HepG2 (cell line): ENCODE data around the gene EFNA4. TPM values are rescaled to one million over a fixed set of nuclear protein-coding genes. Genes with fewer than 3 reads are reported as not detected.

Source experiments
- ARNT2 ChIP-seq: sonication (generic); formaldehyde crosslinking; IDR thresholded peaks from 2 replicates; pipeline ENCODE4 v1.8.0; 2022; ENCODE audit warnings: mild to moderate bottlenecking, low read depth, missing genetic modification reagents, moderate library complexity
- CEBPB ChIP-seq: IDR thresholded peaks from 2 replicates; pipeline ENCODE4 v1.6.1; 2011; ENCODE audit warnings: low read depth, low read length, improper control_type of control experiment, borderline replicate concordance
- CSRNP2 ChIP-seq: sonication (generic); formaldehyde crosslinking; conservative IDR thresholded peaks from 2 replicates; pipeline ENCODE4 v1.8.0; 2022; ENCODE audit warnings: low read depth, missing genetic modification reagents
- GABPB1 ChIP-seq: IDR thresholded peaks from 2 replicates; pipeline ENCODE4 v1.6.1; 2016; ENCODE audit warnings: mild to moderate bottlenecking, missing genetic modification reagents, moderate library complexity, missing compliant biosample characterization
- HCFC1 ChIP-seq: fragments of 150-350 bp; IDR thresholded peaks from 2 replicates; pipeline ENCODE4 v1.6.1; 2014; ENCODE audit warnings: low read depth, low read length
- HNRNPK ChIP-seq: fragments of 200-400 bp; formaldehyde crosslinking; IDR thresholded peaks from 2 replicates; pipeline ENCODE4 v1.6.1; 2018; ENCODE audit warnings: low read length, low read depth, moderate library complexity, mild to moderate bottlenecking; ENCODE audit not compliant: poor library complexity, severe bottlenecking
- KAT8 ChIP-seq: IDR thresholded peaks from 2 replicates; pipeline ENCODE4 v1.6.1; 2016; ENCODE audit warnings: missing genetic modification reagents, missing compliant biosample characterization
- MIER3 ChIP-seq: IDR thresholded peaks from 2 replicates; pipeline ENCODE4 v1.6.1; 2016; ENCODE audit warnings: missing compliant biosample characterization, borderline replicate concordance
- MYC ChIP-seq: sonication (generic); formaldehyde crosslinking; IDR thresholded peaks from 2 replicates; pipeline ENCODE4 v1.9.0; 2021; ENCODE audit warnings: missing genetic modification reagents, borderline replicate concordance
- NCOR1 ChIP-seq: fragments of 200-600 bp; sonication (generic); IDR thresholded peaks from 2 replicates; pipeline ENCODE4 v1.7.0; 2017; ENCODE audit warnings: antibody characterized with exemption, low read length, borderline replicate concordance
- RFX3 ChIP-seq: IDR thresholded peaks from 2 replicates; pipeline ENCODE4 v1.6.1; 2016; ENCODE audit warnings: missing biosample characterization, missing genetic modification reagents
- SMC3 ChIP-seq: IDR thresholded peaks from 2 replicates; pipeline ENCODE4 v1.6.1; 2011; ENCODE audit warnings: low read length, improper control_type of control experiment
- SNAPC4 ChIP-seq: sonication (generic); formaldehyde crosslinking; IDR thresholded peaks from 2 replicates; pipeline ENCODE4 v1.4.0; 2020; ENCODE audit warnings: mild to moderate bottlenecking, missing genetic modification reagents
- SRSF4 ChIP-seq: fragments of 200-400 bp; formaldehyde crosslinking; IDR thresholded peaks from one replicate; pipeline ENCODE4 v1.6.1; 2018; ENCODE audit warnings: mild to moderate bottlenecking, low read depth, low read length, moderate library complexity; ENCODE audit not compliant: poor library complexity, severe bottlenecking
- ZBTB7B ChIP-seq: sonication (generic); formaldehyde crosslinking; IDR thresholded peaks from 2 replicates; pipeline ENCODE4 v1.4.0; 2020; ENCODE audit warnings: missing genetic modification reagents
- ZFP62 ChIP-seq: sonication (generic); formaldehyde crosslinking; IDR thresholded peaks from 2 replicates; pipeline ENCODE4 v1.4.0; 2020; ENCODE audit warnings: missing genetic modification reagents
- ZNF292 ChIP-seq: sonication (generic); formaldehyde crosslinking; IDR thresholded peaks from 2 replicates; pipeline ENCODE4 v1.8.1; 2022; ENCODE audit warnings: mild to moderate bottlenecking, low read depth, missing genetic modification reagents, borderline replicate concordance
- ZNF333 ChIP-seq: sonication (generic); formaldehyde crosslinking; IDR thresholded peaks from 2 replicates; pipeline ENCODE4 v1.4.0; 2020; ENCODE audit warnings: mild to moderate bottlenecking, missing genetic modification reagents, borderline replicate concordance
- ZNF484 ChIP-seq: sonication (generic); formaldehyde crosslinking; IDR thresholded peaks from 2 replicates; pipeline ENCODE4 v1.5.1; 2020; ENCODE audit warnings: mild to moderate bottlenecking, low read depth, missing genetic modification reagents, borderline replicate concordance
- ZNF510 ChIP-seq: sonication (generic); formaldehyde crosslinking; IDR thresholded peaks from 2 replicates; pipeline ENCODE4 v1.4.0; 2020; ENCODE audit warnings: low read depth, mild to moderate bottlenecking, missing genetic modification reagents
- ZNF558 ChIP-seq: sonication (generic); formaldehyde crosslinking; IDR thresholded peaks from 2 replicates; pipeline ENCODE4 v1.9.0; 2022; ENCODE audit warnings: mild to moderate bottlenecking, missing genetic modification reagents, borderline replicate concordance
- ZNF597 ChIP-seq: sonication (generic); formaldehyde crosslinking; IDR thresholded peaks from 2 replicates; pipeline ENCODE4 v1.5.0; 2020; ENCODE audit warnings: missing genetic modification reagents
- ZNF607 ChIP-seq: sonication (generic); formaldehyde crosslinking; IDR thresholded peaks from 2 replicates; pipeline ENCODE4 v1.5.1; 2020; ENCODE audit warnings: missing genetic modification reagents, mild to moderate bottlenecking, borderline replicate concordance
- ZNF839 ChIP-seq: sonication (generic); formaldehyde crosslinking; IDR thresholded peaks from 2 replicates; pipeline ENCODE4 v1.4.0; 2020; ENCODE audit warnings: missing genetic modification reagents, mild to moderate bottlenecking, borderline replicate concordance
- polyA plus RNA-seq, 8 experiments: library from polyadenylated mRNA; depleted of rRNA in 3 of 8; stranded (reverse) in 7 of 8; unstranded in 1 of 8; fragments of >200 nt; fragmentation: Illumina TruSeq in 4 of 8; extraction: Trizol in 4 of 8; gene quantifications; 2 replicates each; pipeline versions ENCODE4 v1.2.1 to v1.2.3, GENCODE V29; 2011 to 2016; ENCODE audit warnings: low read depth in 4 of 8, missing spikeins in 1 of 8, mixed read lengths in 1 of 8; ENCODE audit not compliant: insufficient read depth in 1 of 8
- total RNA-seq, 5 experiments: library from RNA; depleted of rRNA; stranded (reverse); fragments of >200 nt; fragmentation: Illumina TruSeq; extraction: Trizol; gene quantifications; 2 replicates each; pipeline ENCODE4 v1.2.3, GENCODE V29; 2016; ENCODE audit warnings: low read depth in 1 of 5

EFNA4 gene
- total and polyA plus RNA-seq, 2 of the 13 experiments (the other 11 are each of a cell fraction or from before 2014, with no cell fraction given) = 12.0 to 17.2 TPM

GRCh38 chr1:155086128-155086741 is 22.7 kb downstream of the EFNA4 start (continued):
- TF ChIP-seq ZNF558 (CRISPR knock-in tag) = no peak
- TF ChIP-seq KAT8 (CRISPR knock-in tag) = no peak
- no peak for TF ChIP-seq ZNF597 (CRISPR knock-in tag)
- no peak for TF ChIP-seq ZFP62 (CRISPR knock-in tag)
- TF ChIP-seq RFX3 (CRISPR knock-in tag) = no peak
- TF ChIP-seq ZBTB7B (CRISPR knock-in tag) = peak; percentile 31; the same call in 1 of the 2 replicates
- TF ChIP-seq CEBPB = no peak
- no peak for TF ChIP-seq HNRNPK
- no peak for TF ChIP-seq ZNF292 (CRISPR knock-in tag)
- TF ChIP-seq MYC = peak; percentile 74; the same call in 1 of the 2 replicates
- TF ChIP-seq ZNF607 = no peak
- TF ChIP-seq CSRNP2 (CRISPR knock-in tag) = no peak
- TF ChIP-seq ZNF333 (CRISPR knock-in tag) = no peak
- TF ChIP-seq SNAPC4 (CRISPR knock-in tag) = no peak
- no peak for TF ChIP-seq NCOR1
- TF ChIP-seq GABPB1 = 0 out of 2 replicates have a peak, but pooled peaks have one; percentile 31
- no peak for TF ChIP-seq HCFC1
- no peak for TF ChIP-seq SRSF4
- no peak for TF ChIP-seq SMC3
- TF ChIP-seq MIER3 (CRISPR knock-in tag) = no peak
- no peak for TF ChIP-seq ARNT2 (CRISPR knock-in tag)
- TF ChIP-seq ZNF510 (CRISPR knock-in tag) = no peak
- no peak for TF ChIP-seq ZNF484 (CRISPR knock-in tag)
- no peak for TF ChIP-seq ZNF839 (CRISPR knock-in tag)
